GM18870 (cell line): ENCODE data around the gene LMAN2L.

ENCODE experiments used
- ATAC-seq: cut with Tn5 transposase; IDR thresholded peaks from one replicate; pipeline ENCODE4 v1.9.1; 2021; ENCODE audit warnings: moderate library complexity; ENCODE audit not compliant: unreplicated experiment

Gene LMAN2L

DNA sequence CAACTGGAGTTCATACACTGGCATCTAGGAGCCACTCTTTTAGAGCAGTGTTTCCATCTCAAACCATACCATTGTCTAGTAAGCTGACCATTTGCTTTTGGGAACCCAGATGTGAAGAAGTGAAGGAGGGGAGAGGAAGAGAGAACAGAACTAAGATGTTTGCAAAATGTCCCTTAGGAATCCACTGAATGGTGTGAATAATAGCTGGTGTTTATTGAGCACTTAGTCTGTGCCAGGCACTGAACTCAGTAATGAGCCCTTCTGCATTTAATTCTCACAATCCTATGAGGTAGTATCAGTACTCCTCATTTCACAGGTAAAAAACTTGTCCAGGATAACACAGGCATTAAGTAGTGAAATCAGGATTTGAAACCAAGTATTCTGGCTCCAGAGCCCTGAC, 23.5 kb downstream of the LMAN2L start:
- no peak for ATAC-seq

DNA sequence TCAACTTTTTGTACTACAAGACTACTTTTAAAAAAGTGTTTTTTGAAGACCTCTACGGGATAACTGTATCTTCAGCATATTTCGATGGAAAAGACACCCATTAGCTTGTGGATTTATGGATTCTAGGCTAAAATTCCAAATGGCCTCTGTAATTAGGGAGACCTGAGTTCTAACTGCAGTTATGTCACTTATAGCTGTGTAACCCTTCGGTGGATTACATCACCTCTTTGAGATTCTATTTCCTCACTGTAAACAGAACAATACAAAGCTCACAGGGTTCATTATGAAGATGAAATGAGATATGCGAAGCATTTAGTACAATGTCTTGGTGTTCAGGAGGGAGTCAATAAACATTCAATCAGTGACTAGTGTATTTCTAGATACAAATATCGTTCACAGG, 24.2 kb downstream of the LMAN2L start:
- no peak for ATAC-seq

DNA sequence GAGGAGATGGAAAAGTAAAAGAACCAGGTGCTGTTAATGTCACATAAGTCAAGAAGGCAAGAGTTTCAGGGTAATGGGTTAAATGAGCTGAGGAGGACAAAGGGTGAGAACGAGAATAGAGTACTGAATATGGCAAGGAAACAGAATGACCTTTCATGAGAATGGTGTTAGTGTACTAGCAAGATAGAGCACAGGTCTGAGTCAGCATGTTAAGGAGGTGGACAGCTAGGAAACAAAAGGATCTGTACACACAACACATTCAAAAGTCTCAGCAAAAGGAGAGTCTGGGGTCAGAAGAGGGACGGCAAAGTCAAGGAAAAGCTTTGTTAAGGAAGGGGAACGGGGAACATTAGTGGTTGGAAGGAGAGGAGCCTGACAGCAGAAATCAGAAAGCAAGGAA, 28.9 kb downstream of the LMAN2L start:
- no peak for ATAC-seq

DNA sequence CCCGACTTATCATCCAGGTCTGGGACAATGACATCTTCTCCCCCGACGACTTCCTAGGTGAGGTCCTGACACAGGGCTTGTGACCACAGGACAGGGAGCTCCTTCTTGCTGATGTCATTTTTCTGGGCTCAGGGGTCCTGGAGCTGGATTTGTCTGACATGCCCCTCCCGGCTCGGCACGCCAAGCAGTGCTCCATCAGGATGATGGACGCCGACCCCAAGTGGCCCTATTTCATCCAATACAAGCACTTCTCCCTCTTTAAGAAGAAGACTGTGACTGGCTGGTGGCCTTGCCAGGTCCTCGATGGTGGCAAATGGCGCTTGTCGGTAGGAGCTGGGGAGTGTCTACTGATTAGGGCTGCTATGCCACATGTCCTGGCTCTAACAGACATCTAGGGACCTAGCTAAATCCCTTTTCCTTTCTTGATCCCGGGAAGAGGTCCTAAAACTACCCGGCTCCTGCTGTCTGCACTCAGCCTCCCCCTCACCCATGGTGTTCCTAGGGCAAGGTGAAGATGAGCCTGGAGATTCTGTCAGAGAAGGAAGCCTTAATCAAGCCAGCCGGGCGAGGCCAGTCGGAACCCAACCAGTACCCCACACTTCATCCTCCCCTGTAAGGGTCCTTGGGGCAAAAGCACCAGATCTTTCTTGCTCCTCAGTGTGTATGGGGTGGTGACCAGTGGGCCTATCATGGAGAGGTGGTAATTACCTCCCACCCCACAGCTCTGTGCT, 36.7 kb downstream of the LMAN2L start:
- ATAC-seq = no peak

DNA sequence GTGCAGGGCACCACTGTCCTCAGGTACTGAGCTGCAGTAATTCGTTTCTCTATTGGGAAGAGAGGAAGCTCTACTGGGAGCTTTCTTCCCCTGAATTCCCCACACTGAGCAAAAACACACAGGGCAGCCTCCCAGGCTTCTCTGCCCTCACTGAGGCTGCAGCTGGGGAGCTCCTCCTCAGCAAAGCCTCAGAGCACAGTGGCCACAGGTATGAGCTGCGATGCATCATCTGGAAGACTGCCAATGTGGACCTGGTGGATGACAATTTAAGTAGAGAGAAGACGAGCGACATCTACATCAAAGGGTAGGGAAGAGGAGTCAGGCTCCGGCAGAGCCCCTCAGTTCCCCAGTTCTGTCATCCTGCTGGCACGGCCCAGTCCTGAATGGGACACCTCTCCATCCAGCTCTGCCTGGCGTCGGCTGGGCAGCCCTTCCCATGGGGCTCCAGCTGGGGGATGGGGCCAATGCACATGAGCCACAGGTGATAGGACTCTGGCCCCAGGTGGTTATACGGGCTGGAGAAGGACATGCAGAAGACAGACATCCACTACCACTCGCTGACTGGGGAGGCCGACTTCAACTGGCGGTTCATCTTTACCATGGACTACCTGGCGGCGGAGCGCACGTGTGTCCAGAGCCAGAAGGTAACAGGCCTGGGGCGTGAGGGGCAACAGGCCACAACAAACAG, 37.6 kb downstream of the LMAN2L start:
- no peak for ATAC-seq

DNA sequence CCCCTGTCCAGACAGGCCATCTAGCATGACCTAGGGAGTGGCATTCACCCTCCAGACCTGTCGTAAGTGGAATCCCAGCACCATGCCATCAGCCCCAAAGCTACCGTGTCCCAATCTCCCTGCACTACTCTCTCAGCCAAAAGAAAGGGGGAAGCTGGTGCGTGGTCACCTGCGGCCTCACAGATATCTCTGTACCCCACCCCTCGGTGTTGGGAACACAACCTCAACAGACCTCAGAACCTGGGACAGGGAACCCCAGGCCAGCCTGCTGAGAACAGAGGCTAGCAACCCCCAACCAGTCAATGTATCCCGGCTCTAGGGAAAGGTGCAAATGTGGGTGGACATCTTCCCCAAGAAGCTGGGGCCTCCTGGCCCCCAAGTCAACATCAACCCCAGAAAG, 38.2 kb downstream of the LMAN2L start:
- ATAC-seq = no peak

DNA sequence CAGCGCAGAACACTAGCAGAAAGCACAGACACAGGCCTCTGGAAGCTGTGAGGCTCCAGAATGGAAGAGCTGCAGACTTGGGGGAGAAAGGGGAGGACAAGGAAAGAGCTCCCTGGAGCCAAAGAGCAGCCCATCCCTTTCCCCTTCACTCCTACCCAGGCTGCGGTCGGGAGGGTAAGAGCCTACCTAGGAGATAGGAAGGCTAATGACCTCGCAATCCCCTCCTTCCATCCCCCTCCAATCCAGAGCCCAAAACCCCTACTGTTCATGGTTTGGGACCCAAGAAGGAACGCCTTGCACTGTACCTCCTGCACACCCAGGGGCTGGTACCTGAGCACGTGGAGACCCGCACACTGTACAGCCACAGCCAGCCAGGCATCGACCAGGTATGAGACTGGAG, 39.8 kb downstream of the LMAN2L start:
- no peak for ATAC-seq

DNA sequence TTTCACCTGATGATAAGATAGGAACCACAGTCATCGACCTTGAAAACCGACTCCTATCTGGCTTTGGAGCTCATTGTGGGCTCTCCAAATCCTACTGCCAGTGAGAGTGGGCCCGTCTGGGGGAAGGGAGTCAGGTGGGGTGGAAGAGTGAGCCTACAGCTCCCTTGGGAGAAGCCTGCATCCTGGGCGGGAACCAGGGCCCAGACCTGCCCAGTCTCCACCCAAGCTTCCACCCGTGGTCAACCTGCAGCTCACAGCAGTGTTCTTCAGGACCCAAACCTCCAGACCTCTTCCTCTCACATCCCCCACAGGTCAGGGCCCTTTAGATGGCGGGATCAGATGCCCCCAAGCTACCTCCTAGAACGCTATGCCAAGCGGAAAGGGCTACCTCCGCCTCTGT, 40.2 kb downstream of the LMAN2L start:
- no peak for ATAC-seq

DNA sequence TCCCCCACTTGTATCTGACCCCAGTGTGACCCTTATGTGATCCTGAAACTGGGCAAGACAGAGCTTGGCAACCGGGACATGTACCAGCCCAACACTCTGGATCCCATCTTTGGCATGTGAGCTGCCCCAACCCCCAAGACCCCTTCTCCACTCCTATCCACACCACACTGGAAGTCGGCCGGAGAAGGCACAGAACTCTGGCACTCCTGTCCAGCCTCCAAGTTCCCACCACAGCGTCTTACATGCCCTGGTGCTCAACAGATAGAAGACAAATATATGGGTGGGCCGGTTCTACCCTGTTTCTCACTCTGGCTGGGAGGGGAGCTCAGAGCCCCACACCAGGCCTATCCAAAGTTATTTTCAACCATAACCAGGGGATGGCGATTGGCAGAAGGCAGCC, 40.8 kb downstream of the LMAN2L start:
- no peak for ATAC-seq

DNA sequence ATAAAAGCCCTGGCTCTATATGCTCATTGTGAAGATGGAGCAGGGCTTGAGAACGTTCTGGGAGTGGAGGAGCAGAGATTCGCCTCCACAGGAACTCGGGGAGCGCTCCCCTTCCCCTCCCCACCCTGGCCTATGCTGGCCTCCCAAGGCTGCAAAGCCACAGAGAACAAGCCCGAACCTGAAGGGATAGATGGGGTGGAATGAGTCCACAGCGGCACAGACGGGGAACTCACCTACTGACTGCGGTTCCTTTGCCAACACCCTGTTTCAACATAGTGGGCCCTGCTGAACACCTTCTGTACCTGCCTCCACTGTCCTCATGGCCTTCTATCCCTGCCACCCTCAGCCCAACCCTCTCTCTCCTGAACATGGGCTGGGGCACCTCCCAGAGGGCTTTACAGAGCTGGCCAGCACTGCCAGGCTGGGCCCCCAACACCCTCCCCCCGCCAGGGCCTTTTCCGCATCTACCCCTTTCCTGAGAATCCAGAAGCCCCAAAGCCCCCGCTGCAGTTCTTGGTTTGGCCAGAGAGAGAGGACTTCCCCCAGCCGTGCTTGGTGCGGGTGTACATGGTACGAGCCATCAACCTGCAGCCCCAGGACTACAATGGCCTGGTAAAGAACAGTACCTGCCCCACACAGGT, 41.5 kb downstream of the LMAN2L start:
- no peak for ATAC-seq

DNA sequence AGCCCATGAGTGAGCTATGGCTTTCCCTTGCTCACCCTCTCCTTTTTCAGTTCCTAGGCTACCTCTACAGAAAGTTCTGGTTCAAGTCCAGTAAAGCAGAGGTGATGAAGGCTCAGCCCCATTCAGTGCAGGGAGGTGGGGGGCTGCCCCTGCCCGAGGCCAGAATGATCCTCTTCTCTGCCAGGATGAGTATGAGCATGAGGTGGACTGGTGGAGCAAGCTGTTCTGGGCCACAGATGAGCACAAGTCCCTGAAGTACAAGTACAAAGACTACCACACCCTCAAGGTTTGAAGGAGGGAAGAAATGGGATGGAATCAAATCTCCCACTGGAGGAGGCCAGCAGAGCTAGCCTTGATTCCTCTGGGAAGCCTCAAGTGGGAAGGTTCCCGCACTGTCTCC, 42.4 kb downstream of the LMAN2L start:
- no peak for ATAC-seq

DNA sequence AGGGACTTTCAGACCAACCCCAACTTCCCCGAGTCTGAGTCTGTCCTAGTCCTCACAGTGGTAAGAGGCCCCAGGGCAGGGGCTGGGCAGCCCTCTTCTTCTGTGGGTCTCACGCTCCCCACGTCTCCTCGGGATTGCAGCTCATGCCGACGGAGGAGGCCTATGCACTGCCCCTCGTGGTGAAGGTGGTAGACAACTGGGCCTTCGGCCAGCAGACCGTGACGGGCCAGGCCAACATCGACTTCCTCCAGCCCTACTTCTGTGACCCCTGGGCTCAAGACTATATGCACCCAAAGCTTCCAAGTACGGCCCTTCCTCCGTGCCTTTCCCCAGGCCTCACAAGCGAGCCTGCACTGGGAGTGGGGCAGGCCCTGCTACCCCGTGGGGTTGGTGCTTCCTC, 44.3 kb downstream of the LMAN2L start:
- ATAC-seq = no peak

DNA sequence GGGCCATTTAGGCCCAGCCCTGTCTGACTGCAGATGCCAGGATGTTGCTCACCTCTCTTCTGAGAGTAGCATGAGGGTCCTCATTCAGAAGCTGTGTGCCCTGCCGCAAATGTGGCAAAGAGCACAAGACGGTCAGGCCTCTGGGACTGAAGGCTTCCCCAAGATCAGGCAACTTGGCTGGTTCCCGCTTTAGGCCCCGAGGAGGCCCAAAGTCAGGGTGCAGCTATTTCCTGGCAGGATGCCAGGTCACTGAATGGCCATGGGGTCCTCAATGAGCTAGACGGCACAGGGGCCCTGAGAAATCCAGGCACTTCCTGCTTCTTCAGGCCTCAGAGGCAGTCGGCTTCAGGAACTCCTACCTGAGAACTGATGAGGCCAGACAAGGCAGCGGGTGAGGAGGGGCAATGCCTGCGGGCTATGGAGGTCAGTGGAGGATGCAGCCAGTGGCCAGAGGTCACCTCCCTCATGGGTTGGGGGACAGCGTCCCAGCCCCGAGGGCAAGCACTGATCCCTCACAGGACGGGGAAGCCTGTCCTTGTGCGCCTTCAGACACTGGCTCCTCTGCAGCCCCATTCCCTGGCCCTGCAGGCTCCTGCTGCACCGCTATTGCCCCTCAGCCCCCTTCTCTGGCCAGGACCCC, 44.9 kb downstream of the LMAN2L start:
- ATAC-seq = no peak

DNA sequence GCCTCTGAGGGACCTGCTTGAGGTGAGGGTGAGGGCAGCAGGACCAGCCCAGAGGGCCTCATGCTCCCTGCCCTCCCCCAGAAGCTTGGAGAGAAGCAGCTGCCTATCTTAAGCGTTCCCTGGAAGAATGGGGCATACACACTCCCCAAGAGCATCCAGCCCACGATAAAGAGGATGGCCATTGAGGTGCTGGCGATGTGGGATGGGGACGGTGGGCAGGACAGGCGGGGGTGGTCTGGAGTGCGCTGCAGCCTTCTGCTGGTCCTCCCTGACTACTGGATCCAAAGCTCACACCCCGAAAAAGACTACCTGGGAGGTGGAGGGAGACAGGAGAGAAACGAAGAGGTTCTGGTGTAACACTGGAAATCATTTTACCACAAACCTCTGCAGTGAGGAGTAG, 45.6 kb downstream of the LMAN2L start:
- no peak for ATAC-seq

DNA sequence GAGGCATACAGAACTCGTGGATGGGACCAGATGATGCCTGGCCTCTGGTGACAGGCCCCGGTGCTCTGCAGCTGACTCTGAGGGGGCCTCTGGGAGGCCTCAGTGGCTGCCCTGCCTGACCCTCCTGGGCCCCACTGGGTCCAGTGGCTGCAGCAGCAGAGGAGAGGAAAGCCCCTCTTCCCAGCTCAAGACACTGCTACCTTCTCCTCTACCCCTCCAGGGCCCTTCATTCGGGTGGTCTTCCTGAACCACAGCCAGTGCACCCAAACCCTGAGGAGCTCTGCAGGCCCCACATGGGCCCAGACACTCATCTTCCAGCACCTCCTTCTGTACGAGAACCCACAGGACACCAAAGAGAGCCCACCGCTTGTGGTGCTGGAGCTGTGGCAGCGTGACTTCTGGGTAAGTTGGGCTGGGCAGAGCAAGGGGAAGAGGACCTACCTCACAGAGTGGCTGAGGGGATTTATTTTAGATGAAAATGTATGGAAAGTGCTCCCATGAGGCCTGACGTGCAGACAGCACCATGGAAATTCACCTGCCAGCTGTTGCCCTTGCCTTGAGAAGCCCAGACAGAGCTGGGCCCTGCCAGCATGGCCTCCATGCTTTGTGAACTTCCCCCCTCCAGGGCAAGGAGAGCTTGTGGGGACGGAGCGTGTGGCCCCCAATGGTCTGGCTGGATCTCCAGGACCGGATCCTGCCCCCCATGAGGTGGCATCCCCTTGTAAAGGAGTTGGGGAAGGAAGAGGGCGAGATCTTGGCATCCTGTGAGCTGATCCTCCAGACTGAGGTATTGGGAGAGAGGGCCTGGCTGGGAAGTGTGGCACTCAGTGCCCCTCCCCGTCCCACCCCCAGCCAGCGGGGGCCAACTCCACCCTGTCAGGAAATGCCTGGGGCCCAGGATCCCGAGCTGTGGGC, 46.3 kb downstream of the LMAN2L start:
- ATAC-seq = no peak

DNA sequence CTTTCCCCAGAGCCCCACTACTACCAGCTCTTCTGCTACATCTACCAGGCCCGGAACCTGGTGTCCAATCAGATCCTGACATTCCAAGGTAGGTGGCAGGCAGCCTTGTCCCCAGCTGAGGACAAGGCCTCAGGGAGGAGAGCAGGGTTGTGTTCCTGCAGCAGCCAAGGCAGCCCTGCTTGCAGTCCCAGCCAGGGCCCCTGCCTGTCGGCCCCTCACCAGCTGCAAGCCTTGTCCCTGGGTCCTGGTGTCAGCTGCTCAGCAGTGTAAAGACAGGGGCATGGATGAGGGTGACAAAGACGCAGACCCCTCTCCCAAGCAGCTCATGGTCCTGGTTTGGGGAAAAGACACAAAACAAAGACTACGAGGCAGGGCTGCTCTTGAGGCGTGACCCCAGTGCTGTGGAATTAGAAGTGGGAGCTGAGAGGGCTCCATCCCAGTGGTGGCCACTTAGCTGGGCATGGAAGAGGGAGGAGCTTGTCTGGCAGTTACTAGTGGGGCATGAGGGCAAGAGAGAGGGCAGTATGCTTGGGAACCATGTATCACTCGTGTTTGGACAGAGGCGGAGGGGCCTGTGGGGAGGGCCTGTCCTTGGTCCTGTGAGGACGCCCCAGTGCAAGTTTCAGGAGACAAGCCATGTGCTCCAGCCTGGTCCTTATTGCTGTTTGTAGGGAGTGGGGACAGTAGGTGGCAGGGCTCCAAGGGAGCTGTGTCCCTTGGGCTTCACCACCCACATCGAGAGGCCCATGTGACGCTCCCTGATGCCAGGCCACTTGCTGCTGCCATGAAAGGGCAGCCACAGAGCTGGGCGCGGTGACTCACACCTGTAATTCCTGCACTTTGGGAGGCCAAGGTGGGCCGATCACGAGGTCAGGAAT, 47.5 kb downstream of the LMAN2L start:
- ATAC-seq = no peak

DNA sequence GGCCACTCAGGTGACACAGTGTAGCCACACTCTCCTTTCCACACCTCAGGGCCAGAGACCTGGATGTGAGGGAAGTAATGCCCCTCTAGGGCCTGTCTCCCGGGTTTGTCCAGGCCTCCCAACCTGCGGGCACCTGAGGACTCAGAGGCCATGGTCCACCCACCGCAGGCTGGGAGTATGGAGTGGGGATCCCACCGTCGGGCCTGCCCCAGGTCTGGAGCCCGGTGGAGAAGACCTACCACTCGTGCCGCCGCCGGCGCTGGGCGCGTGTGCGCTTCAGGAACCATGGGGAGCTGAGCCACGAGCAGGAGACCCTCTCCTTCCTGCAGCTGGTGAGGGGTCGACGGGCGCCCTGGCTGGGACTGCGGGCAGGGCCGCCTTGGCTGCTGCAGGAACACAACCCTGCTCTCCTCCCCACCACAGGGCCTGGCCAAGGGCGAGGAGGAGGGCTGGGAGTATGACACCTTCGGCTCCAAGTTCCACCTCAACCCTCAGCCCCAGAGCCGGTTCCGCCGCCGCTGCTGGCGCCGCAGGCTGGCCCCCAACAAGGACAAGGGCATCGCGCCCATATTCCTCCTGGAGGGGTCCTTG, 48.7 kb downstream of the LMAN2L start:
- no peak for ATAC-seq

DNA sequence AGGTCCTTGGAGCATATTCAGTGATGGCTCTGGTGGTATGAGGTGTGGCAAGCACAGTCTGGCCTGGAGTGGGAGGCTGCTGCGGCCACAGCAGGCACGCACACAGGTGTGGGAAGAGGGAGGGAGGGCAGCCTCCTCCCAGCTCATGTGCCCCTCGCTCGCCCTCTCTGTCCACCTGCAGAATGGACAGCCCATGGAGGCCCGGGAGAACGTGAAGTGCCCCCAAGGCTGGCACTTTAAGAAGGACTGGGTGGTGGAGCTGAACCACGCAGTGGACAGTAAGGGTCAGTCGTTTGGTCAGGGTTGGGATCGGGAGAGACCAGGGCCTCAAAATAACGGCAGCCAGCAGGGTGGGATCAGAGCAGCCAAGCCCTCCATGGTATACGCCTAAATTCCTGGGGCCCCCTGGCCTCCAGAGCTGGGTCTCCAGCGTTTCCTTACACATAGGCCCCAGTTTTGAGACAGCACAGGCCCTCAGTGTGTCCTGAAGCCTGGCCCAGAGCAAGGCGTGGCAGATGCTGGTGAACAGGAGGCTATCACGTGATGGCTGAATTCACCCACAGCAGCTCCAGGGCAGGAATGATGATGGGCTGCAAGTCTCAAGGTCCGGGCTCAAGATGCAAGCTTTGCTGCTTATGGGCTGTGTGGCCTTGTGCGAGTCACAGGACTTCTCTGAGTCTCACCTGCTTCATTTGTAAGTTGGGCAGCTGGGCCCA, 49.4 kb downstream of the LMAN2L start:
- ATAC-seq = no peak
